ENCODE data around the gene SLC11A1.

Gene SLC11A1

DNA sequence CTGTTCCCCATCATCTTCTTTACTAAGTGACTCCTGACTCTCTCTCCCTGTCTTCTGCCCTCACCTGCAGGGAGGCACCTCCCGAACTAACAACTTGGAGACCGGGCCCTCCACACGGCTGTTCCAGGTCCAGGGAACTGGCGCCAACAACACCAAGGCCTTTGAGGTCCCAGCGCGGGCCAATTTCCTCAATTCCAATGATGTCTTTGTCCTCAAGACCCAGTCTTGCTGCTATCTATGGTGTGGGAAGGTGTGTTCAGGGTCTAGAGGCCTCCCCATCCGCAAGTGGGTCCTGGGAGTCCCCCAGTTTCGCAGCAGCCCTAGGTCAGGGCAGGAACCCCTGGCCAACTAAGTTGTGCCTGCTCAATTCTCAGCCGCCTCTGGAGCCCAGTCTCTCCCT is 52.4 kb downstream of the SLC11A1 start:
- no peak overlapping the region for H3K4me3 ChIP-seq
- no peaks in the 10 kb centered on the region for H3K36me3 ChIP-seq
- TF ChIP-seq, protein P1, sequence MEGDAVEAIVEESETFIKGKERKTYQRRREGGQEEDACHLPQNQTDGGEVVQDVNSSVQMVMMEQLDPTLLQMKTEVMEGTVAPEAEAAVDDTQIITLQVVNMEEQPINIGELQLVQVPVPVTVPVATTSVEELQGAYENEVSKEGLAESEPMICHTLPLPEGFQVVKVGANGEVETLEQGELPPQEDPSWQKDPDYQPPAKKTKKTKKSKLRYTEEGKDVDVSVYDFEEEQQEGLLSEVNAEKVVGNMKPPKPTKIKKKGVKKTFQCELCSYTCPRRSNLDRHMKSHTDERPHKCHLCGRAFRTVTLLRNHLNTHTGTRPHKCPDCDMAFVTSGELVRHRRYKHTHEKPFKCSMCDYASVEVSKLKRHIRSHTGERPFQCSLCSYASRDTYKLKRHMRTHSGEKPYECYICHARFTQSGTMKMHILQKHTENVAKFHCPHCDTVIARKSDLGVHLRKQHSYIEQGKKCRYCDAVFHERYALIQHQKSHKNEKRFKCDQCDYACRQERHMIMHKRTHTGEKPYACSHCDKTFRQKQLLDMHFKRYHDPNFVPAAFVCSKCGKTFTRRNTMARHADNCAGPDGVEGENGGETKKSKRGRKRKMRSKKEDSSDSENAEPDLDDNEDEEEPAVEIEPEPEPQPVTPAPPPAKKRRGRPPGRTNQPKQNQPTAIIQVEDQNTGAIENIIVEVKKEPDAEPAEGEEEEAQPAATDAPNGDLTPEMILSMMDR (IDR thresholded peaks at IDR 0.05): no peak
- no peak overlapping the region for H3K27ac ChIP-seq
- intact Hi-C loops (cut with DNase I; ENCODE audit: low total_unique reads): no loop called here
- DNase-seq: peak in 1 of 2 donors; percentile 42
- H3K4me1 ChIP-seq: no peaks in the 10 kb centered on the region
- H3K27me3 ChIP-seq: peaks cover 0 to under 1% of the 10 kb centered on the region in 2 donors
- no peaks in the 10 kb centered on the region for H3K9me3 ChIP-seq

GRCh38 chr2:218435003-218435982 is 53.2 kb downstream of the SLC11A1 start:
- Histone ChIP-seq H3K36me3 (no peaks in the 10 kb centered on the region), H3K27me3 (no peaks in the 10 kb centered on the region), H3K27ac (no peak overlapping the region), H3K4me3 (no peak overlapping the region), H3K4me1 (no peaks in the 10 kb centered on the region), H3K9me3 (no peaks in the 10 kb centered on the region)
- intact Hi-C loops (cut with DNase I; ENCODE audit: low total_unique reads): no loop called here
- peak in 1 of 2 donors; percentile 42 for DNase-seq
- TF ChIP-seq, protein P1 (IDR thresholded peaks at IDR 0.05): no peak

DNA sequence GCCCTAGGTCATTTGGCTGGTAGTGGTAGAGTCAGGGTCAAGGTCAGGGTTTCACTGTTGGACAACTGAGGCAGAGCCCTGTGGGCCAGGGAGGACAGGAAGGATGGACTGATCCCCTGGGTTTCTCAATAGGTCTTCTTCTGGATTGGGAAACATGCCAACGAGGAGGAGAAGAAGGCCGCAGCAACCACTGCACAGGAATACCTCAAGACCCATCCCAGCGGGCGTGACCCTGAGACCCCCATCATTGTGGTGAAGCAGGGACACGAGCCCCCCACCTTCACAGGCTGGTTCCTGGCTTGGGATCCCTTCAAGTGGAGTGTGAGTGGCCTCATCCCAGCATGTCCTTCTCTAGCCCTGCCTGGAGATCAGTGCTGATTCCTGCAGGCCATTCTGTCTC is 54.9 kb downstream of the SLC11A1 start:
- intact Hi-C loops (cut with DNase I; ENCODE audit: low total_unique reads): no loop called here
- TF ChIP-seq, protein P1 (IDR thresholded peaks at IDR 0.05): no peak
- H3K9me3 ChIP-seq: no peaks in the 10 kb centered on the region
- H3K27me3 ChIP-seq: no peaks in the 10 kb centered on the region
- DNase-seq: peak in 1 of 2 donors; percentile 51
- no peak overlapping the region for H3K4me3 ChIP-seq
- no peaks in the 10 kb centered on the region for H3K36me3 ChIP-seq
- H3K4me1 ChIP-seq: no peaks in the 10 kb centered on the region
- no peak overlapping the region for H3K27ac ChIP-seq

DNA sequence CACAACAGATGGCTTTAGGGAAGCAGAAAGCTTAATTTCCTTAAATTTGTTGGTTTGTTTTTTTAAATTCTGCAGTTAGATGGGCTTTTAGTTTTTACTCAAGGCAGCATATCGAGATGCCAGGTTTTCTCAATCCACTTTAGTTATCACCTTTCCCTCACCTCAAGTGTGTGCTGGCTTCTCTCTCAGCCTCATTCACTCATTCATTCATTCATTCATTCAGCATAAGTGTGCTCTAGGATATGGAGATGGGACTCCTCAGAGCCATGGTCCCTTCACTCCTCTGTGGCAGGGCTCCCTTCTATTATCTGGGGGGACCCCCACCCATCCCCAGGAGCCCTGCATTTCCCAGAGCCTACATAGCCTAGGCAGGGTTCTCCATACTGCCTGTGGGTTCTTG is 55.9 kb downstream of the SLC11A1 start:
- intact Hi-C loops (cut with DNase I; ENCODE audit: low total_unique reads): no loop called here
- H3K4me1 ChIP-seq: no peaks in the 10 kb centered on the region
- H3K27me3 ChIP-seq: no peaks in the 10 kb centered on the region
- H3K27ac ChIP-seq: no peak overlapping the region
- H3K9me3 ChIP-seq: no peaks in the 10 kb centered on the region
- no peak overlapping the region for H3K4me3 ChIP-seq
- H3K36me3 ChIP-seq: no peaks in the 10 kb centered on the region
- DNase-seq: peak in 1 of 2 donors; percentile 38
- TF ChIP-seq, protein P1 (IDR thresholded peaks at IDR 0.05): no peak

DNA sequence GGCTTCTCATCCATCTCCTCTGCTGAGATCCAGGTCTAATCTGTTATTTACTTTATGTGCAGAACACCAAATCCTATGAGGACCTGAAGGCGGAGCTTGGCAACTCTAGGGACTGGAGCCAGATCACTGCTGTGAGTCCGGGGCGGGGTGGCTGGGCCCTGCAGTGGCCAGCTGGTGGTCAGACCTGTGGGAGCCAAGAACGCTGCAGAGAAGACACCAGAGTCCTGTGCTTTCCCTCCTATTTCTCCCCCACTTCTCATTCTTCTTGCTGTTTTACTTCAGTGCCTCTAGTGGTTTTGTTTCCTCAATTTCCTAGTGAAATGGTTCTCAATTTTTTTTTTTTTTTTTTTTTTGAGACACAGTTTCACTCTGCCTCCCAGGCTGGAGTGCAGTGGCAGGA is 56.5 kb downstream of the SLC11A1 start:
- H3K9me3 ChIP-seq: no peaks in the 10 kb centered on the region
- no peaks in the 10 kb centered on the region for H3K4me1 ChIP-seq
- peak in 1 of 2 donors; percentile 33 for DNase-seq
- TF ChIP-seq, protein P1 (IDR thresholded peaks at IDR 0.05): no peak
- H3K36me3 ChIP-seq: no peaks in the 10 kb centered on the region
- no peaks in the 10 kb centered on the region for H3K27me3 ChIP-seq
- H3K4me3 ChIP-seq: no peak overlapping the region
- intact Hi-C loops (cut with DNase I; ENCODE audit: low total_unique reads): no loop called here
- H3K27ac ChIP-seq: no peak overlapping the region
